NCI-H526 (cell line): ENCODE results near the gene AFAP1.

ENCODE experiments used
- DNase-seq, 2 experiments: peaks; one replicate each; lab custom pipeline; 2025; lab: John Stamatoyannopoulos, UW

Gene AFAP1

DNA sequence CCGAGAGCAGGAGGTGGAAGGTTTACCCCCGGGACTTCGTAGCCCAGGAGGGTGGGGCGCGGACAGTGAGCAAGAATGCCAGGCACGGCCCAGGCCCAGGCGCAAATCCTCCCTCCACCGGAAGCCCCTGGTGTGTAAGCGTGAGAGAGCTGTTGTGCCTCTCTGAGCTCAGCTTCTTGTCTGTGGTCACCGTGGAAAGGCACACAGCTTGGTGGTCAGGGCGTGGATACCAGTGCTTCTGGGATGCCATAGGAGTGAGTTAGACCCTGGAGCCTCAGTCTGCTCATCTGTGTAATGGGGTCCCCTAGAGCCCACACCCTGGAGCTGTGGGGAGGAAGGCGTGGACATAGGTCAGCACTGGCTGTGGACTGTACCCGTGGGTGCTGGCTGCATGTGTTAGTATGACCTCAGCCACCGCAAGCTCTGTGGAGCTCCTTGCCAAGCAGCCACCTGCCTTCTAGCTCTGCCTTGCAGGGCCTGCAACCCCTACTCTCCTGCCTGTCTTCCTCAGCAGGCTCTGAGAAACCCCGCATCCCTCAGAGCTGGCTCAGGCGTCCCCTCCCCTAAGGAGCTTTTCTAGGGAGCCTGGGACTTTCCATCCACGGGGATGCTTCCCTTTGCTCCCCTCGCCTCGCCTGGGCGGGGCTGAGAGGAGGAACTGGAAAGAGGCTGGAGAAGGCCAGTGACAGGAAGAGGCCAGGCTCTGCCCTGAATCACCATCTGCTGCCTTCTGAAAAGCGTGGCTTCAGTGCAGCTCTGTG is 28.0 kb upstream of the AFAP1 start:
- no peak for DNase-seq

- peak in 1 of 2 experiments; percentile 53 for DNase-seq
These were observed 27.4 kb upstream of the AFAP1 start for GRCh38 chr4:7967063-7967440.

DNA sequence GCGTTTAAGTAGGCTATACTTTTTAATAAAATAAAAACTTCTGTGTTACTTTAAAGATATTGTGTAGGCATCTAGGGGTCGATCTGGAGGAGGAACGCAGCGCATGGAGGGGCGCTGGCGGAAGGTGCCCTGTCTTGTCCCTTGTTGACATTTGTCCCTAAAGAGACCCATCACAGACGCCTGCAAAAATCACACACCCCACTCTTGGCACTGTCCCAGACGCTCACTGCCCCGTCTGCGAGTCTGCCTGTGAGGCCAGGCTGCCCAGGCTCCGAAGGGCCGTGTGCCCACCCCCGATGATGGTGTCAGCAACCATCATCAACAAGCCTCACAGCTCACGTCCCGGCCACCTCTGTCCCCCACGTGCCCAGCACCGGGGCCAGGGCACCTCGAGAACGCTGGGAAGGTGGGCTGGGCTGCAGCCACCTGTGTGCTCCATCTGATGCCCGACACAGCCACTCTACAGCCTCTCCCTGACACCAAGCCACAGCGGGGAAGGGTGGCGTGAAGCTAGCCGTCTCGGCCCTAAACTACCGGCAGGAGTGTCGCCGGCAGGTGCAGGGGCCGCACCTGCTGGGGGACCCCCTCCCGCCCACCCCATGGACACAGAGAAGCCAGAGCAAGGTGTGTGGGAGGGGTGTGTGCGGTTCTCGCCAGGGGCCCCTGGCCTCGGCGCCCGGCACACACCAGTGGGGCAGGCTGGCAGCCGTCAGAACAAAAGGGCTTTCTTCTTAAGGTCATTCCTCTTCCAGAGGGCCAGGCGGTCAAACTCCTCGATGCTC is 26.8 kb upstream of the AFAP1 start:
- DNase-seq = peak in 1 of 2 experiments; percentile 53

DNA sequence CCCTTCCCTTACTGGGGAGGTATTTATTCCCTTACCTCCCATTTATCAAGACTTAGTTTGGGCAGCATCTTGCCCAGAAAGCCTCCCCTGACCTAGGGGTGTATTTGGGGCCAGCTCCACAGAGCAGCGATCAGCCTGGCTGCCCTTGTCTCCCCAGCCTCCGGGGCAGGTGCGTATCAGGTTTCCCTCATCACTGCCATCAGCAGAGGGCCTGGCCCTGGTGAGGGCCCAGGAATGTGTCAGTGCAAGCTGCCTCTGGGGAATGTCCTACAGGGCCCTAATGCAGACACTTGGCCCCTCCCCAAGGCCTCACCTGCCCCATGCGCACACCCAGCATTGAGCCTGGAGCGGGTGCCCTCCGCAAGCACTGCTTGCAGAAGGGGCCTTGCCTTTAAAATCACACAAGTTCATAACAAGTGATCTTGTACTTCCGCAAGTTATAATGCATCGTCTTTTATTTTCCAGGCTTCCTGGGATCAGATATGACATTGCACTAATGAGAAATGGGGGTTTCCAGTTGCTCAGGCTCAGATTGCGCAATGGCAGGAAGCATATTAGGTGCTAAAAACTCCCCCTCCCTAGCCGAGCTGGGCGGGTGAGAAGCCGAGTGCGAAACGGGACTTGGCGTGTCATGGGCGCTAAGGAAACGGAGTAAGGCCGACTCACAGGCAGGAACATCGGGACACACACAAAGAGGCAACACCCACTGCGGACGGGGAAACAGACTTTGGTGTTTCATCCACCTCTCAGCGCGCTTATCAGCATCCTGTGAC is 25.4 kb upstream of the AFAP1 start:
- DNase-seq = peak in 1 of 2 experiments; percentile 63

GRCh38 chr4:7964459-7964858 is 24.8 kb upstream of the AFAP1 start:
- DNase-seq = no peak

GRCh38 chr4:7963691-7964090 is 24.0 kb upstream of the AFAP1 start:
- no peak for DNase-seq

DNA sequence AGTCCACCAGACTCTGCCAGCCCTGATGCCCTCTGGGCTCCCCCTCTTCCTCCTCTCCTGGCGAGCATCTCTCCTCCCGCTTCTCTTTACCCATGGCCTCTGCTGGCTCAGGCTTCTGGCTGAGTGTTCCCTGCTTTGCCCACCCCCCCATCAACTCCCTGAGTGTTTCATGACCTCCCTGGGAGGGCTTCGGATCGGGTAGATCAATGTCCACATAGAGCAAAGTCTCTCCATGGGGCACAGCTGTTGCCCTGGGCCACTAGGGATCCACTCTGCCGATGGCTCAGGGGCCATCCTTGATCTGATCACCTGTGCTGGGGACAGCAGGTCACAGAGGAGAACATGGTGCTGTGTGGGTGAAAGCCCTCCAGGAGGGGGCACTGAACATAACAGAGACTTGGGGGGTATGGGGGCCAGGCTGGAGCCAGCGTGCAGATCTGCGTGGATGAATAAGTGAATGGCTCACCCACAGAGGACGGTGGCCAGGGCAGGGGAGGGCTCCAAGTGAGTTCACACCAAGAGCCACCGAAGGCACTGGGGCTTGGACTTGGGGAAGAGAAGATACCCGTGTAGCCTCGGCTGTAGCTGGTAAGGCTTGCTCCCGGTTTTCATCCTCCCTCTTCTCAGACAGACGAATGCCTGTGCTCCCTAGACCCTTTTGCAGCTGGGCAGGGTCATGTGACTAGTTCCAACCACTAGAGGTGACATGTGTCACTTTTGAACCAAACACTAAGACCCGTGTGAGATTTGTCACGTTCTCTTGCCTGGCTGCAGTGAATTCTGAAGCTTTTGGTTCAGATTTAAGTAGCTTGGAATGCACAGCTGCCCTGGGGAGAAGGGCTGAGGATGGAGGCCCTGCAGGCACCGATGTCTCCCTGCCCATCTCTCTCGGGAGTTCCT is 23.2 kb upstream of the AFAP1 start:
- DNase-seq = no peak

GRCh38 chr4:7960790-7961655 is 21.4 kb upstream of the AFAP1 start:
- no peak for DNase-seq

DNA sequence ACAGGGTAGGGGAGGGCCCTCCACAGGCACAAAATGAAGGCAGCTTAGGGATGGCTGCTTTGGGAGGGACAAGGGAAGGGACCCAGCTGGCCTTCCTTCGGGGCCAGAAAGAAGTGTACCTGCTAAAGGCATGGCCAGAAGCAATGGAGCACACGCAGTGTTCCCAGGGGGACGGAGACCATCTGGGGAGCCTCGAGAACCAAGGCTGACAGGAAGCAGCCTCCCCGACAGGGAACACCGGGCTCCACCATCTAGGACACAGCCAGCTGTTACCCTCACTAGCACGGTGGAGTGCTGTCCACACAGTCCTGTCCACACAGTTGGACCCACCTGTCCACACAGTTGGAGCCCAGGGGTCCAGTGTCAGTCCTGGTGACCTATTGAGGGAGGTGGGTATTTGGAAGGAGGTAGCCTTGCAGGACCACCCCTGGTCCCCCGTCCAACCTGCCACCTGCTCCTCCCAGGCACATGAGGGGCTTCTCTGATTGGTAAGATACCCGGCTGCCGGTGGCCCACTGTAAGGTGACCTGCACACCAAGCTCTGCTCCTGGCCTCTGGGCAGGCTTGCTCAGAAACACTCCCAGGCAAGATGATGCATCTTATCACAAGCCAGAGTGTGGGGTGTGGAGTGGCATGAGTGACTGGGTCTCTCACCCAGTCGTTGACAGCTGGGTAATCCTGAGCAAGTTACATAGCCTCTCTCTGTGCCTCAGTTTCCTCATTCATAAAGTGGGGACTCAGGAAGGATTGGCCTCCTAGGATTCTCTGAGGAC is 20.5 kb upstream of the AFAP1 start:
- DNase-seq = no peak

DNA sequence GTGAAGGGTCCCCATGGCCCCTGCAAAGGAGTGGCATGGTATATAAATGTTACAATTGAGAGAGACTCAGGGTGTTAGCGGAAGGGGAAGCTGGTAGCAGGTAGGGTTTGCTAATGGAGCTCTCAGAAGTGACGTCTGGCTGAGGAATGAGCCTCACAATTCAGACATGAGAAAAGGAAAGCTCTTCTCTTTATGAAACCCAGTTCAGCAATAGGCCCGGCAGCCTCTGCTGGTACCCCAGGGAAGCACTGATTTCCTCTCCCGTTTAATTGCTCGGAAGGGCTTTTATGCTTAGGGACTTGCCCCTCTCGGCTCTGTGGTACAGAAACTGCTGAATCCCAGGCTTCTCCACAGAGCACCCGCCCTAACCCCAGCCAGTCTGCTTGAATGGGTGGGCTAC is 19.4 kb upstream of the AFAP1 start:
- DNase-seq = no peak

DNA sequence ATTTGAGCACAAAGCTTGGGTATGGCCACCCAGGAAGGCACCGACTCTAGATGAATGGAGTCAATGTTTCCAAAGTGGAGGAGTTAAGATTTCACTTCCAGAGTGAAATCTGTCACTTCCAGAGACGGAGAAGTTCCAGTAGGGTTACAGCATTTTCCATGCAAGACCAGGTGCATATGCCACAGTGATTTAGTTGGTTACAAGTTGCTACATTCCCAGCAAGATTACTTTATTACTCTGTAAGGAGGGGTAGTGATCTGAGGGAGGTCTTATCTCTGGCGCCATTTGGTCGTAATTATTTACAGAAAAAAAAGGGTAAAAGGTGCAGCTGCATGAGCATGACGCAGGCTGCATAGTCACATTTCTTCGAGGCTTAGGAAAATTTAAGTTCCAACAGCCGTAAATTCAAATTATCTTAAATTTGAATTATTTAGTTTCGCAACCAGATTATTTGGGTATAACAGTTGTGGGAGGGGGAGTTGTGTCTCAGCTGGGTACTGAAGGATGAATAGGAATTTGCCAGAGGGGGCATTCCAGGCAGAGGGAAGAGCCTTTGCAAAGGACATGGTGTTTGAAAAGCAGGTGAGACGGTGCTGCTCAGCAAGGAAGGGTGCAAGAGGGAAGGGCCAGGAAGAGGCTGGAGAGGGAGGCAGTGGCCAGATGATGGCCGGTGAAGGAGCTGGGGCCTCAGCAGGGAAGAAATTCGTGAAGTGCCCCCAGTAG is 17.4 kb upstream of the AFAP1 start:
- DNase-seq = peak; percentile 32 to 73

GRCh38 chr4:7956270-7956808 is 16.7 kb upstream of the AFAP1 start:
- DNase-seq = no peak

- DNase-seq = no peak
These were observed 15.7 kb upstream of the AFAP1 start for GRCh38 chr4:7955393-7955792.

DNA sequence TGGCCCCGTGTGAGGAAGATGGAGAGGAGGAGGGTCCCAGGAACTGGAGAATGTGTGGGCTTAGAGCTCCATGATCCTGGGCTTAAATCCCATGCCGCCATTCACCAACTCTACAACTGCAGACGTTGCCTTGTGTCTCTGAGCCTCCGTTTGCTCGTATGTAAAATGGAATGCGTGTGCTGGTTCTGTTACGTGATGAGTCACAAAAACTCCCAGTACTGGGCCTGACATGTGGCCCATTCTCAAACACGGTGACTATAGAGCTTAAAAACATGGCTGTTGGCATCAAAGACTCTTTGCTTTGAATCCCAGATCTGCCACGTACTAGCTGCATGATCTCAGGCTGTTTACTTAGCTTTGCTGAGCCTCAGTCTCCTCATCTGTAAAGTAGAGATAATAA is 13.0 kb upstream of the AFAP1 start:
- DNase-seq = no peak

- DNase-seq = no peak
These were observed 10.8 kb upstream of the AFAP1 start for GRCh38 chr4:7950301-7951092.

GRCh38 chr4:7949759-7950158 is 10.1 kb upstream of the AFAP1 start:
- no peak for DNase-seq

DNA sequence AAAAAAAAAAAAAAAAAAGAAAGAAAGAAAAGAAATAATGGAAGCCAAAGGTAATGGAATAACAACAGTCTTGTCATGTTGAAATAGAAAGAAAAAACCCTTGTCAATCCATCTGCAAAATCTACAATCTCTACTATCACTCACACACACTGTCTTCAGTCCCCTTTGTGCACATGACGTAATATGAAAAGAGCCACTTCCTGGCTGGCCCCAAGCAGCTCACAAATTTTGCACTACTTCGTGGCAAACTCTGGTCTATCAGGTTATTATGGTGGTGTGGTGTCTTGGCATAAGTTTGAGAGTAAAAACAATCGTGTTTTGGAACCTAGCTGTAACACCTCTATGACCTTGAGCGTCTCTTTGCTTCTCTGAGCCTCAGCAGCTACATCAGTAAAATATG is 8.3 kb upstream of the AFAP1 start:
- no peak for DNase-seq

- no peak for DNase-seq
These were observed 6.2 kb upstream of the AFAP1 start for GRCh38 chr4:7945709-7946380.
